Measurements from ENCODE around the gene NWD2. TPM values are rescaled to one million over a fixed set of nuclear protein-coding genes. Genes with fewer than 3 reads are reported as not detected.

NWD2 gene
- polyA plus RNA-seq, 2 of the 4 experiments (the other 2 are of a cell fraction): not detected

- TF ChIP-seq HMGXB4 (CRISPR knock-in tag; IDR thresholded peaks at IDR 0.05; ENCODE audit: borderline replicate concordance) (no peak), USF2 (IDR thresholded peaks at IDR 0.05) (no peak), CTCF (IDR thresholded peaks at IDR 0.05) (no peak), KDM5A (IDR thresholded peaks at IDR 0.05) (no peak)
- POLR2A ChIA-PET: no interaction called here
- H3K4me3 ChIP-seq: no peak overlapping the region
- 3% methylated on average over 2 of the region's 2 CpGs for WGBS (ENCODE audit: missing lambda C conversion rate)
- no peak for ATAC-seq
- H3K9me3 ChIP-seq: no peaks in the 10 kb centered on the region
- no peak overlapping the region for H3K27ac ChIP-seq
- H3K4me1 ChIP-seq: no peaks in the 10 kb centered on the region
- no peak overlapping the region for H3K4me2 ChIP-seq
- CTCF ChIA-PET: no interaction called here
- FAIRE-seq: no peak
- DNase-seq (ENCODE audit: low read depth in 1 of 2, low spot score in 1 of 2): no peak
Measured at GRCh38 chr4:37422638-37423037, 178.1 kb downstream of the NWD2 start.

GRCh38 chr4:37423310-37423709 is 178.8 kb downstream of the NWD2 start:
- 31% methylated on average over 5 of the region's 5 CpGs for WGBS (ENCODE audit: missing lambda C conversion rate)
- Histone ChIP-seq H3K4me3 (no peak overlapping the region), H3K9me3 (no peaks in the 10 kb centered on the region), H3K4me2 (no peak overlapping the region), H3K4me1 (no peaks in the 10 kb centered on the region), H3K27ac (no peak overlapping the region)
- DNase-seq (ENCODE audit: low read depth in 1 of 2, low spot score in 1 of 2): no peak
- TF ChIP-seq ZC3H11A (IDR thresholded peaks at IDR 0.05) (no peak), PHF8 (IDR thresholded peaks at IDR 0.05; ENCODE audit: borderline replicate concordance, low read depth) (no peak), MYC (IDR thresholded peaks at IDR 0.05; ENCODE audit: borderline replicate concordance, low read length) (no peak), HOXB13 (CRISPR knock-in tag; IDR thresholded peaks at IDR 0.05; ENCODE audit: low read depth) (no peak), JUN (IDR thresholded peaks at IDR 0.05) (no peak), POLR2AphosphoS2 (conservative IDR thresholded peaks at IDR 0.05; ENCODE audit: low read length) (no peak), HDAC2 (IDR thresholded peaks at IDR 0.05) (no peak), ESRRA (IDR thresholded peaks at IDR 0.05; ENCODE audit: borderline replicate concordance, low read length) (no peak), EP300 (IDR thresholded peaks at IDR 0.05) (no peak), CTCF (IDR thresholded peaks at IDR 0.05) (no peak), EHF (CRISPR knock-in tag; IDR thresholded peaks at IDR 0.05) (no peak), CBX2 (IDR thresholded peaks at IDR 0.05; ENCODE audit: borderline replicate concordance, low read depth) (no peak), KDM5A (IDR thresholded peaks at IDR 0.05) (no peak), NR3C1 (IDR thresholded peaks at IDR 0.05) (no peak), PBX3 (IDR thresholded peaks at IDR 0.05) (no peak), RAD21 (conservative IDR thresholded peaks at IDR 0.05 in 1 of 2, IDR thresholded peaks at IDR 0.05 in 1 of 2) (no peak), TP53 (CRISPR knock-in tag; IDR thresholded peaks at IDR 0.05) (no peak), POLR2A (IDR thresholded peaks at IDR 0.05; ENCODE audit: low read length) (no peak)
- TF ChIP-seq, protein P1, sequence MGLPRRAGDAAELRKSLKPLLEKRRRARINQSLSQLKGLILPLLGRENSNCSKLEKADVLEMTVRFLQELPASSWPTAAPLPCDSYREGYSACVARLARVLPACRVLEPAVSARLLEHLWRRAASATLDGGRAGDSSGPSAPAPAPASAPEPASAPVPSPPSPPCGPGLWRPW (IDR thresholded peaks at IDR 0.05): no peak
- ATAC-seq: no peak
- no peak for FAIRE-seq
- CTCF ChIA-PET: interaction anchor here (1.7 kb wide), 1 partner anchor 12 kb away, joined by 4 read pairs; no protein-coding TSS in a partner anchor
- POLR2A ChIA-PET: no interaction called here

All from A549 (cell line).